ENCODE results near the gene SMCO2. TPM values are rescaled to one million over a fixed set of nuclear protein-coding genes. Genes with fewer than 3 reads are reported as not detected.

Gene SMCO2
- total and polyA plus RNA-seq, 2 of the 8 experiments (the other 6 are each of a cell fraction or from before 2014, with no cell fraction given): 0.24 to 0.80 TPM

- TF ChIP-seq CHD7 (IDR thresholded peaks at IDR 0.05; ENCODE audit: insufficient replicate concordance, low read length) (no peak), FOSL1 (IDR thresholded peaks at IDR 0.05; ENCODE audit: insufficient read depth, low read depth, low read length) (no peak), JUND (IDR thresholded peaks at IDR 0.05; ENCODE audit: low read length) (no peak), CREB1 (IDR thresholded peaks at IDR 0.05) (no peak)
Measured at GRCh38 chr12:27425306-27425705, 21.2 kb upstream of the SMCO2 start (continued).

All from H1 (cell line).